Kidney capillary endothelial cell (primary cell): ENCODE results near the gene KMO.

Experiments
- DNase-seq: peaks from one replicate; pipeline ENCODE4 v3.0.0-alpha.2; 2018; ENCODE audit warnings: low spot score

Gene KMO

GRCh38 chr1:241630476-241630875 is 98.3 kb downstream of the KMO start:
- DNase-seq, result no peak

GRCh38 chr1:241630899-241631298 is 98.7 kb downstream of the KMO start:
- no peak for DNase-seq

GRCh38 chr1:241631674-241632073 is 99.5 kb downstream of the KMO start:
- DNase-seq, result no peak

GRCh38 chr1:241632987-241633386 is 100.8 kb downstream of the KMO start:
- DNase-seq, result no peak

- DNase-seq, result no peak
These were observed 103.5 kb downstream of the KMO start for GRCh38 chr1:241635556-241636152.

GRCh38 chr1:241636291-241636690 is 104.1 kb downstream of the KMO start:
- DNase-seq, result no peak

DNA sequence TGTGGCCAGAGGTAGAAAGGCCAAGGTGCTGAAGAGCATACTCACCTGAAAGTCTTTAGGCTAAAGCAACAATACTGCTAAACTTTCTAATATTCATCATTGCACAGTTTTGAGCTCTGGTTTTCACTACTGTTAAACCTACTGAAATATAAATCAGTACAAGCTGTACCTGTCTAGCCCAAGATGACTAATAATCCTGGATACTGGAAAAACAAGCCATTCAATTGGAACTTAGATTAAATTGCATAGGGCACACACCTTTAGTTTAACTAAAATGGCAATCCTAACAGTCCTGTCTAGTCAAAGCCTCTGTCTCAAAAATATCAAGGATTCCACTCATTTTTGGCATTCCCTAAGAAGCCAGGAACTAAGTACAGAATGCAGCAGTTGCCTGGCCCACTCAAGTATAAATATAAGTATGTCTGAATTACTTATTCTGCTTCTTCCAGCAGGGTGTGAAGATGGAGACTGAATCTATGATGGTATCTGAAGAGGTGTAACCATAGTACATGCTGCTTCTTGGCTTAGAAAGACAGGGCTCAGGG is 104.9 kb downstream of the KMO start:
- DNase-seq, result no peak

GRCh38 chr1:241637604-241638003 is 105.4 kb downstream of the KMO start:
- no peak for DNase-seq

DNA sequence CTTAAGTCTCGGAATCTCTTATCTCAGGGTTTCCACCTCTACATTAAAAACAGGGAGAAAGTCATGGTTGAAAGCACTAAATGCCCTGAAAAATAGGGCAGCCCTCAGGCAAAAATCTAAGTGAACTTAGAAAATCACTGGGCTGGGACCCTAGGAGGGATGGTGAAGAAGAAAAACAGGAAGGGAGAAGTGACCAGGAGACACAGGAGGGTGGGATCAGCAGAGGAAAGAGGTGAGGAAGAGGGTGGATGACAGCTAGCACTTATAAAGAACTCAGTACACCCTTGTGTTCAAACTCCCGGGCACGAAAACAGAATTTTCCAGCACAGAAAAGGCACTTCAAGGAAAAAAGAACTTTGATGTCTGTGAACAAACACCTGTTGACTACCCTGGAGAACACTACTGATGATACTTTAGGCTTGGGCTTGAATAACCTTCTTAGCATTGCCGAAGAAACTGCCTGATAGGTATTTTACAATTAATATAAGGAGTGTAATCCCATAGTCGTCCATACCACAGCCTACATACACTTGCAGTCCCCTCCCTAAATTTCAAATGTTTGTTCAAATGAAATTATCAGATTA is 106.0 kb downstream of the KMO start:
- DNase-seq, result no peak

DNA sequence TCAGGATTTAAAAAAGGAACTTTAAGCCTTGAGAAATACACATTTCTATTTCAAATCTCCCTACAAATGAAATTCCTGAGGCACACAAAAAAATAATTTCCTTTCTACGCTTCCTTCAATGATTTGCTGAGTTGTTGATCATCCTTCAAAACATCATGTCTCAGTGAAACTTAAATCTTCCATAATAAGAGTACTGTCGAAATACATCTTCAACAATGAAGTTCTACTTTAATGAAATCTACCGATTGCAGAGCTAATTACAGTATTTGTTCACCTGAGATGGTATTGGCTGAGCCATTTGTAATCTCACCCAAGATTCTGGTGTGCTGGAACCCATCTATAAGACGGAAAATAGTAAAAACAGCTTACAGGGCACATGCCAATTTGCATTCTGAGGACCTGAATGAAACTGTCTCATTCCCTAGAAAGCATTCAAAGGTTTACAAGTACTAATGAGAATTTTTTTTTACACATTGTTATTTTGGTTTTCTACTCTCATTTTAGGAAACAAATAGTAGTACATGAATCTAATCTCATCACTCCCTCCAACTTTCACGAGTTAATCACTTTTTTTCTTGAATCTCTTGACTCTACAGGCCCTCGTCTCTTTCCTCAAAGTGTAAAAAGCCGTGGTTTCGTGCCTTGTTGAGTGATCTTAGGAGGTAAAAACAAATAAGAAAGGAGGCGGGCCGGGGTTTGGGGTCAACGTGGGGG is 106.9 kb downstream of the KMO start:
- DNase-seq, result no peak

DNA sequence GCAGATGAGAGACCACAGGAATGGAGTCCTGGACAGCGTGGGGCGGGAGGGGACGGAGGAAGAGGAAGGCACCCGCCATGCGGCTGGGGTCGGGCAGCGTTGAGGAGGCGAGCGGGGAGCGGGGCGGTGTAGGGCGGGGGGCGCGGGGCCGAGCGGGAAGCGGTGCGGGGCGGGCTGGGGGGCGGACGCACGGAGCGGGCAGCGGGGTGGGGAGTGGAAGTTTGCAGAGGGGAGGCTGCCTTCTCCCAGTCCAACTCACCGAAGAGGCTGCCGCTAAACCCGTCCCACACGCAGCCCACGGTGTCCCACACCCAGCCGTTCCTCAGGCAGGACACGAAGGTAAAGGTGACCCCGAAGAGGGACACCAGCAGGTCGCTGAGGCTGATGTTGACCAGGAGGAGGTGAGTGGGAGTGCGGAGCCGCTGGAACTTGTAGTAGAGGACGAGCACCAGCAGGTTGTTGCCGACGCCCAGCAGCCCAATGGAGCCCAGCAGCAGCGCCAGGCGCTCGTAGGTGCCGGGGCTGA is 107.5 kb downstream of the KMO start:
- peak; percentile 38 for DNase-seq

DNA sequence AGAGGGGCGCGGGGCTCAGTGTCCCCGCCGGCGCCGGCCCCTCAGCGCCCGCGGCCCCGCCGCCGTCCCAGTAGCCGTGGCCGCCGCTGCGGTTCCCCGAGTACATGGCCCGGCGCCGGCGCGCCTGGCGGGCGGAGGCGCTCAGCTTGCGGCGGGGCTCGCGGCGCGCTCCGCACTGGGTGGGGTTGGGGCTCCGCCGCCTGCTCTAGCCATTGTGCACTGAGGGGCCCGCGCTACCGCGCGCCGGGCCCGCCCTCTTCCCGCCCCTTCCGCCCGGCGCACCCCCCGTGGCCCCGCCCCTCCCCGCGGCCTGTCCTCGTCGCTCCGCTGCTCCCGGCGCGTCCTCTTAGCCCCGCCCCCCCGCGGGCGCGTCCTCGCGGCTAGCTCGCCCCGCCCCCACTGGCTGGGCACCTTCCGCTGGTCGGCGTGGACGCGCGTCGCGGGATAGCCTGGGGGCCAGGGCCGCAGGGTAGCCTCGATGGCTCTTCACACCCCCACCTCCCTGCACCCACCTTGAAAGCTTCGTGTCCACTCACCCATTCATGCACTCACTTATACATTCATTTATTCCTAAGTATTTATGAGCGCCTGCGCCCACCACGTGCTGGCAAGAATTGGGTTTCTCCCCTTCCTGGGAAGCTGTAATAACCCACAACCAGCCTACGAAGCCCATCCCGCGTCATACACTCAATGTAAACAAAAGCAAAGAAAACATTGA is 108.1 kb downstream of the KMO start, which contains the start of the genes CHML and OPN3:
Gene CHML, minus strand, starts transcription at position 221 of the 718 bp plus-strand sequence. CDS start 4,603 bp downstream, outside the sequence.
Gene OPN3, minus strand, starts transcription at position 221 of the 718 bp plus-strand sequence. Its CDS starts 115 bp downstream, at position 106.
- DNase-seq, result peak; percentile 82

DNA sequence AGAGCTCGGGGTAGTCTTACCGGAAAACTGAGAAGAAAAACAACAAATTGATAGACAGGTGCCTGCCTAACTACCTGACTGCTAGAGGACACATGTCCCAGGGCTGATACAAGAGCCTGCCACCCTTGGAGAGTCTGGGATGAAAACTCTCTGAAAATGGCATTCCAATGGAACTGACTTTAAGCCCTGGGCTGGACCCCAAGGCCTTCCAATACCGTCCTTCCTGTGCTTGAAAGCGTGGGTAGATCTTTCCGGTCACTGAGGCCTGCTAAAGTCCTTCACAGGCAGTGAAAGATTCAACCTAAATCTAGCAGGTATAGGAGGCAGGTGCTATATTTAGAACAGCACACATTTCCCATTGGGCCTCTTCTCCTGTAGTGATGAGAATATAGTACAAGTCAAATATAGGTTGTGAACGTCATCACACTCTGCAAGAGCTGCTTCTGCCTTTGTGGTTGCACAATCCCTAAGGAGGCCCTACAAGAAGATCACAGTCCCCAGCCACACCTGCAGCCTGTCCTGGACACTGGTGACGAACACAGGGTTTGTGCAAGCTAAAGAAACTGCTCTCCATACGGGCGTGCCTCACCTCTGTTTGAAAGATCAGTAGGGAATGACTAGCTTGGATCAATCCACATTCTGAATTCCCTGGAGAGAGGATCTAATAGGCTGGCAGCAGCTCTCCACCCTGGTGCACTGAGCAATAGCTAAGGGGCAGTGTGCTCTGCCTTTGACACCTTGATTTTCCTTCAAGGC is 108.9 kb downstream of the KMO start:
- no peak for DNase-seq

- DNase-seq, result no peak
These were observed 109.8 kb downstream of the KMO start for GRCh38 chr1:241641773-241642592.

- DNase-seq, result no peak
These were observed 110.4 kb downstream of the KMO start for GRCh38 chr1:241642593-241642944.

GRCh38 chr1:241644259-241644658 is 112.1 kb downstream of the KMO start:
- no peak for DNase-seq

DNA sequence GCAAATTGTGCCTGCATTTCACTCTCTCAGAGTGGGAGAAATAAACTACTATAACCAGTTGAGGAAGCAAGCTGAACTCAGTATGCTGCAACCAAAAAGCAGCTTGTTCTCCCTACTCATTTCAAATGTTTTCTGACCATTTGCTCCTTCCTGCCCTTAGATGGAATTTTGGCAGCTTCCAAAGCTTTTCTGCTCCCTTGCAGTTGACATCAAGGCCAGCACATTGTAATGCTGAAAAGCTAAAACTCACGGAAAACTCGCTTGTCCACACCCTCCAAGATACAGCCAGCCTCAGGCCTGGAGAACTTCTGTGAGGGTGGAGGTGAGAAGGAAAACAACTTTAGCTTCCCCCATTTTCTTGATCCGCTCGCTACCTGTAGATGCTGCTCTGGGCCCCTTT is 113.0 kb downstream of the KMO start:
- DNase-seq, result no peak
